GM12875 (cell line): Measurements from ENCODE around the gene TIAM2.

ENCODE experiments used
- H3K4me3 ChIP-seq: one replicate; pipeline ENCODE4 v1.5.1; 2011; ENCODE audit warnings: low read depth, low read length, control low read depth
- CTCF ChIP-seq: IDR thresholded peaks from 2 replicates; pipeline ENCODE4 v1.5.1; 2011; ENCODE audit warnings: low read depth, mild to moderate bottlenecking, control low read depth, inconsistent platforms, low read length, moderate library complexity, borderline replicate concordance; ENCODE audit not compliant: insufficient read depth

TIAM2 gene

DNA sequence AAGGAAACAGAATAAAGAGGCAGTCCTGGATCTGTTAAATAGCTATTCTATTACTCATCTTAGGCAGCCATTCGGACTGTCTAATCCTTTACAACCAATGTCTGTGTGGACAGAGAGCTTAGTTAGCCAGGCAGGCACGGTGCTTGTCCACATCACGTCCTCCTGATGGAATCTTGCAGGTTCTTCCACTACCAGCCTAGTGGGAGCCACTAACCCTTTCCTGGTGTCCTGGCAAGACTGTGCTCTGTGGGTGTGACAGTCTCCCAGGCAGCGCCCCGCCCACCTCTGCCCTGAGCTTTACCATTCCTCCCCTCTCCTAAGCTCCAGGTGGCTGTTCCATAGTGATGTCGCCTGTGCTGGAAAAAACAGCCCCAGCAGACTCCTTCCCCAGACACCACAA lies 190.4 kb downstream of the TIAM2 start:
- TF ChIP-seq CTCF, result no peak
- H3K4me3 ChIP-seq, result no peak overlapping the region

DNA sequence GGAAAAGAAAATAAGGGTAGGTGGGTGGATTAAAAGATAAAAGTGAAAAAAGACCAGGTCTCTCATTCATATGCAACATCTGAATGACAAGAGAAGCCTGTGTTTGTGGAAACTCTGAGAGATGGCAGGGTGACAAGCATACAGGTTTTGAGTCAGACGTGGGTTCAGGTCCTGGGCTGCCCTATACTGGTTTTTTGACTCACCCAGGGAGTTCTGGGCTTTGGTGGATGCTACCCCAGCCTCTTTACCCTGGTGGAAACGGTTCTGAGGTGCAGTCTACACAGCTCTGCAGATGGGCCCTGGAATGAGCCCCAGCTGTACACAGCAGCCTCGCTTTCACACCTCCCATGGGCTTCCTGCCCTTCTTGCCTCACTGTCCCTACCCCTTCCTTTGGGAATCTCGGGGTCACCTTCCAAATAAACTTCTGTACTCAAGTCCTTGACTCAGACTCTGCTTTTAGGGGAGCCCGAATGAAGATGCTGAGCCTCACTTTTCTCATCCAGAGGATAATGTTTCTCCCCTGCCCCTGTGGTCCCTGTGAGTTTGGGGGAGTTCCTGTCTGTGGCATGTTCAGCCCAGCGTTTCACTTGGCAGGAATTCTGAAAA lies 191.0 kb downstream of the TIAM2 start:
- no peak overlapping the region for H3K4me3 ChIP-seq
- no peak for TF ChIP-seq CTCF

DNA sequence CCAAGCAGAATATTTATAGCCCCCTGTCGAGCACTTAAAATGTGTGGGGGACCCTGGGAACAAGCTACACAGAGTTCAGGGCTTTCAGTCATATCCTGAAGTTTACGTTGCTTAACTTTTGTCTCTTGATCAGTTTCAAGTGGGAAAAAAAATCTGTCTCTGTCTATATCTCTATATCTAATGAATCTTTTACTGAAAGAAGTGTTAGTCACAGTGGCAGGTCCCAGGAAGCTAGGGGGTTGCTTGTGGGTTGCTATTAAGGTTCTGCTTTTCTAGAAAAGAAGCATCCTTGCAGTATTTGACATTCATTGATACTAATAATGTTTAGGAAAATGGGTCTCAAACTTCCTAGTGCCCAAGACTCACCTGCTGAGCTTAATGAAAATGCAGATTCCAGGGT lies 192.0 kb downstream of the TIAM2 start:
- H3K4me3 ChIP-seq, result no peak overlapping the region
- TF ChIP-seq CTCF, result no peak

DNA sequence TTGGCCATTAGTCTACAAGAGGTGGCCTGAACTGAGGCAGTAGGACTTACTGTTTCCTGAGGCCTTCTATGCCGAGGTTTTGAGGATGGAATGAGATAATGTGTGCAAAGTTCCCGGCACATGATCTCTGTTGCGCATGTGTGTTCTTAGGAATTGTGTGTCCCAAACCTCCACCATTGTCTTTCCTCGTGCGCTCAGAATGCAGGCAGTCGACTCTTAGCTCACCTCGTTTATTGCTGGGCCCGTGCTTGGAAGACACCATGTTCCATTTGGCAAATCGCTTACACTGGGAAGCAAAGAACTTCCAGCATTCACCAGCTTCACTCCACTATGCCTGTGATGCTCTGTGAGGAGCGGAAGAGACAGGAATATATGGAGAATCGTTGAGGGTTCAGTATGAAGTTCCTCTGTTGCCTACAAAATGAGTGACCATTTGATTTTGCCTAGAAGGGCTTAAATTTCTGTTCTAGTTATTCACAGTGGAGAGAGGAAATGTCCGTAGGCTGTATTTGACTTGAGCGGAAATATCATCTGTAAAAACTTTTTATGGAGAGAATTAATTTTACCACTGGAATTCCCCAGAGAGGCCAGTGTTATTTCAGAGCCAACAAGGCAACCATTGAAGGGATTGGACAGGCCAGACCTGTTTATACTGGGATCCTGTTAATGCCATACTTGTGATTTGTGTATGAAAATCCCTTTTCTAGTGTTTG lies 193.0 kb downstream of the TIAM2 start:
- no peak for TF ChIP-seq CTCF
- H3K4me3 ChIP-seq, result no peak overlapping the region

DNA sequence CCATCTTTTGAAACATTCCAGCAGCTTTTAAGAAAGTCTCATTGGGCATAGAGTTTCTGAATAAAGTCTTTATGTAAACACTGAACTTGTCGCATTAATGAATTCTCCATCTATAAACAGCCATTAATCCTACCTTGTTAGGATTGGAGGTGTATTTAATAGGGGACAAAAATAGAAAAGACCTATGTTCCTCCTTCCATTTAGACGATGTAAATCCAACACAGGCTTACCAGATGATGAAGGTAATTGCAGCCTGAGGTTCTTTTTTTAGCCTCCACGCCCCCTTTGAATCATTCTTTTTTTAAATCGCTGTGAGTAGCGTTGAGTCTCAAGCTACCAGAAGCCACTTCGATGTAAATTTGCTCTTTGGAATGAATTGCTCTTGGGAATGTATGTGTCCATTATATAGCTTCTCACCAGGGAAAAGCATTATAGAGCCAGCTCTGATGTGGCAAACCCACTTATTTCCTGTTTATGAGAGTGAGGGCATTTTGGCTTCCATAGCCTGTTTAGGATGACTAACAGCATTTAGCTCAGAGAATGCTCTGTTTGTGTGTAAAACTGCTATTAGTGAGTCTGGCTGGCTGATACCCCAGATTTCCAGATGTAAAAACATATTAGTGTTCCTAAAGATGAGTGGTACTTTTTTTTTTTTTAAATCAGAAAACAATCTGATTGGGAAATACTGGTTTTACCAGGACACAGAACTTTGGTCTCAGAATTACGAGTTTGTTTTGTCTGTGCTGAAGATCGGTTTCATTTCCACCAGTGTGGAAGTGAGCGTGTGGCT lies 193.8 kb downstream of the TIAM2 start:
- H3K4me3 ChIP-seq, result no peak overlapping the region
- TF ChIP-seq CTCF, result no peak

GRCh38 chr6:155190677-155191076 lies 195.6 kb downstream of the TIAM2 start:
- TF ChIP-seq CTCF, result no peak
- no peak overlapping the region for H3K4me3 ChIP-seq

DNA sequence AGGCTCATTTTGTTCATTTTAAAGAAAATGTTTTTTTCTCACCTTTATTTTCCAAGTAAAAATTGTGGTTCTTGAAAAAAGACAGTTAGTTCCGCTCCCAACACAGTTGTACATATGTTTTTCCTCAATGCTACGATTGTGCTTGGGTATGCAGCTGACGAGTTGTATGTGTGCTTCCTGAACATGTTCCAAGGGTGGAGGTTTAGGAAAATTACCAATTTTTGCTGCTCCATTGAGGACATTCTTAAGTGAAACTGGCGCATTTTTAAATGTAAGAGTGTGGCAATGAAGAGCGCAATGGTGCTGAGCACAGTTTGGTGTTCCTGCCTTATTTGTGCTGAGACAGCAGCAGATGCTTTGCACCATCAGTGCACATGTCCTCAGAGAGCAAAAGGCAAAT lies 198.4 kb downstream of the TIAM2 start:
- no peak overlapping the region for H3K4me3 ChIP-seq
- TF ChIP-seq CTCF, result no peak
